Endothelial cell of umbilical vein (primary cell): ENCODE data around the gene DZIP1.

Experiments
- CTCF ChIP-seq, 2 donors: IDR thresholded peaks; 1 replicate in 1 of 2; 2 replicates in 1 of 2; pipeline ENCODE4 v1.5.1; 2011; ENCODE audit warnings: low read length in 2 of 2, mild to moderate bottlenecking in 2 of 2, moderate library complexity in 2 of 2, control low read depth in 1 of 2, inconsistent platforms in 1 of 2, low read depth in 1 of 2; ENCODE audit not compliant: insufficient read depth in 1 of 2; ENCODE audit errors: extremely low read depth in 1 of 2
- POLR2A ChIP-seq: IDR thresholded peaks from 2 replicates; pipeline ENCODE4 v1.6.1; 2012; ENCODE audit warnings: low read depth, mild to moderate bottlenecking, control low read depth, low read length

GRCh38 chr13:95553581-95554385 lies 90.7 kb downstream of the DZIP1 start:
- no peak for TF ChIP-seq CTCF (IDR thresholded peaks at IDR 0.05; ENCODE audit: extremely low read depth in 1 of 2, insufficient read depth in 1 of 2, low read depth in 1 of 2, low read length in 2 of 2)
- no peak for TF ChIP-seq POLR2A
